HepG2 (cell line): Measurements from ENCODE around the gene SLC22A7. TPM values are rescaled to one million over a fixed set of nuclear protein-coding genes. Genes with fewer than 3 reads are reported as not detected.

Experiments
- ATAC-seq: fragments of 200-7000 bp; cut with Tn5 transposase; 3 replicates; pipeline ENCODE4 v1.9.1; 2020; ENCODE audit warnings: mild to moderate bottlenecking, moderate library complexity
- BruUV-seq: library from RNA; stranded (reverse); fragments of 400-500 nt; replicated peaks from 2 replicates; lab custom pipeline; 2021; lab: Mats Ljungman, UMichigan
- CTCF ChIA-PET: fragments of 300-600 bp; formaldehyde crosslinking; extraction: SDS; loops from one replicate; lab custom pipeline; 2021; ENCODE audit warnings: low total read pairs, inconsistent platforms, low intra/inter-chr PET ratio; lab: Yijun Ruan, JAX
- POLR2A ChIA-PET: fragments of 350-600 bp; sonication (Branson Sonifier 250); formaldehyde crosslinking; loops from one replicate; lab custom pipeline; 2020; ENCODE audit warnings: antibody characterized with exemption, inconsistent platforms; lab: Yijun Ruan, JAX
- DNase-seq: peaks from one replicate; pipeline ENCODE4 v3.0.0-alpha.2; 2015; ENCODE audit warnings: low spot score
- FAIRE-seq: peaks from 3 replicates; lab custom pipeline; 2011; peaks lifted over from hg19 to GRCh38; lab: Jason Lieb, UNC
- H2AFZ ChIP-seq: one replicate; pipeline ENCODE4 v1.6.1; 2011; ENCODE audit warnings: low read length, inconsistent platforms
- H3K27ac ChIP-seq: fragments of 300-600 bp; 3 replicates; pipeline ENCODE4 v1.8.0; 2011; ENCODE audit warnings: mixed run types, mild to moderate bottlenecking, mixed read lengths, low read length, inconsistent platforms; ENCODE audit not compliant: insufficient read depth; ENCODE audit errors: extremely low read length
- H3K27me3 ChIP-seq, 2 experiments: fragments of 200-600 bp in 1 of 2; 2 replicates in 1 of 2; 3 replicates in 1 of 2; pipeline versions ENCODE4 v1.6.0 to v1.8.0; 2011; ENCODE audit warnings: low read length in 2 of 2, mild to moderate bottlenecking in 2 of 2, moderate library complexity in 2 of 2, inconsistent platforms in 1 of 2; ENCODE audit not compliant: insufficient read depth in 2 of 2, control insufficient read depth in 1 of 2
- H3K36me3 ChIP-seq, 2 experiments: fragments of 200-600 bp in 1 of 2; replicated peaks in 1 of 2; 2 replicates in 1 of 2; 3 replicates in 1 of 2; pipeline versions ENCODE4 v1.5.1 to v1.8.0; 2011; ENCODE audit warnings: low read length in 2 of 2, inconsistent platforms in 1 of 2; ENCODE audit not compliant: insufficient read depth in 2 of 2, control insufficient read depth in 1 of 2
- H3K4me1 ChIP-seq: 2 replicates; pipeline ENCODE4 v1.5.1; 2012; ENCODE audit warnings: low read length, inconsistent platforms; ENCODE audit not compliant: insufficient read depth
- H3K4me2 ChIP-seq: 2 replicates; pipeline ENCODE4 v1.6.0; 2011; ENCODE audit warnings: low read depth, low read length, inconsistent platforms
- H3K4me3 ChIP-seq, 3 experiments: fragments of 200-600 bp in 1 of 3; sonication (generic), shearing (Covaris generic) in 1 of 3; replicated peaks in 1 of 3; 2 replicates each; pipeline ENCODE4 v1.5.1; 2011 to 2016; ENCODE audit warnings: low read length in 3 of 3, inconsistent platforms in 2 of 3, low read depth in 2 of 3, mild to moderate bottlenecking in 2 of 3, control low read depth in 1 of 3, mixed read lengths in 1 of 3; ENCODE audit not compliant: insufficient read depth in 1 of 3
- H3K79me2 ChIP-seq: one replicate; pipeline ENCODE4 v1.6.1; 2011; ENCODE audit warnings: low read length, inconsistent platforms; ENCODE audit not compliant: insufficient read depth
- H3K9ac ChIP-seq: 2 replicates; pipeline ENCODE4 v1.6.0; 2011; ENCODE audit warnings: mild to moderate bottlenecking, low read depth, low read length, inconsistent platforms; ENCODE audit not compliant: insufficient read depth
- H3K9me3 ChIP-seq: 2 replicates; pipeline ENCODE4 v1.5.1; 2012; ENCODE audit warnings: mild to moderate bottlenecking, low read length
- H4K20me1 ChIP-seq: 2 replicates; pipeline ENCODE4 v1.6.0; 2011; ENCODE audit warnings: inconsistent platforms, mild to moderate bottlenecking, low read length, moderate library complexity; ENCODE audit not compliant: insufficient read depth
- CEBPB ChIP-seq: IDR thresholded peaks from 2 replicates; pipeline ENCODE4 v1.6.1; 2011; ENCODE audit warnings: low read depth, low read length, improper control_type of control experiment, borderline replicate concordance
- DRAP1 ChIP-seq: IDR thresholded peaks from 2 replicates; pipeline ENCODE4 v1.6.1; 2016; ENCODE audit warnings: missing genetic modification reagents, missing compliant biosample characterization
- FOXJ3 ChIP-seq: sonication (generic); formaldehyde crosslinking; IDR thresholded peaks from 2 replicates; pipeline ENCODE4 v1.4.0; 2020; ENCODE audit warnings: missing genetic modification reagents, mild to moderate bottlenecking, borderline replicate concordance
- FOXO1 ChIP-seq: sonication (generic); formaldehyde crosslinking; IDR thresholded peaks from 2 replicates; pipeline ENCODE4 v1.4.0; 2020; ENCODE audit warnings: missing genetic modification reagents
- JUN ChIP-seq: sonication (generic); formaldehyde crosslinking; IDR thresholded peaks from 2 replicates; pipeline ENCODE4 v1.4.0; 2020; ENCODE audit warnings: mild to moderate bottlenecking, missing genetic modification reagents
- KAT2B ChIP-seq: fragments of 150-350 bp; IDR thresholded peaks from 2 replicates; pipeline ENCODE4 v1.6.1; 2014; ENCODE audit warnings: low read depth, low read length, borderline replicate concordance
- NR1H2 ChIP-seq: sonication (generic); formaldehyde crosslinking; IDR thresholded peaks from 2 replicates; pipeline ENCODE4 v1.8.1; 2022; ENCODE audit warnings: low read depth, missing genetic modification reagents, borderline replicate concordance
- PAWR ChIP-seq: sonication (generic); formaldehyde crosslinking; IDR thresholded peaks from 2 replicates; pipeline ENCODE4 v1.4.0; 2020; ENCODE audit warnings: missing genetic modification reagents, mild to moderate bottlenecking, borderline replicate concordance
- RFX1 ChIP-seq: fragments of 450-650 bp; IDR thresholded peaks from 2 replicates; pipeline ENCODE4 v1.6.1; 2017
- SMAD3 ChIP-seq: sonication (generic); formaldehyde crosslinking; IDR thresholded peaks from 2 replicates; pipeline ENCODE4 v1.4.0; 2020; ENCODE audit warnings: missing genetic modification reagents
- TARDBP ChIP-seq: sonication (generic); formaldehyde crosslinking; IDR thresholded peaks from 2 replicates; pipeline ENCODE4 v1.8.0; 2022; ENCODE audit warnings: mild to moderate bottlenecking, missing genetic modification reagents
- ZGPAT ChIP-seq: IDR thresholded peaks from 2 replicates; pipeline ENCODE4 v1.6.1; 2016; ENCODE audit warnings: mild to moderate bottlenecking
- ZNF18 ChIP-seq: sonication (generic); formaldehyde crosslinking; IDR thresholded peaks from 2 replicates; pipeline ENCODE4 v1.8.0; 2022; ENCODE audit warnings: mild to moderate bottlenecking, missing genetic modification reagents; ENCODE audit not compliant: insufficient replicate concordance
- ZNF33B ChIP-seq: sonication (generic); formaldehyde crosslinking; IDR thresholded peaks from 2 replicates; pipeline ENCODE4 v1.5.1; 2020; ENCODE audit warnings: mild to moderate bottlenecking, missing genetic modification reagents
- ZNF703 ChIP-seq: sonication (generic); formaldehyde crosslinking; IDR thresholded peaks from 2 replicates; pipeline ENCODE4 v1.5.1; 2020; ENCODE audit warnings: missing genetic modification reagents, mild to moderate bottlenecking, moderate library complexity, borderline replicate concordance
- ZNF879 ChIP-seq: sonication (generic); formaldehyde crosslinking; IDR thresholded peaks from 2 replicates; pipeline ENCODE4 v1.8.1; 2023; ENCODE audit warnings: missing genetic modification reagents
- WGBS: methylation state at CpG from one replicate; pipeline ENCODE4 v1.1.6; 2017; ENCODE audit warnings: low lambda C conversion rate; 5-methylcytosine and 5-hydroxymethylcytosine counted together
- in situ Hi-C: cut with HindIII; loops from 2 replicates; pipeline ENCODE4 v1.10.0; 2017; ENCODE audit warnings: low pct_unique_long_range_greater_than_20kb; ENCODE audit not compliant: extremely low pct_ligation_motif_present
- intact Hi-C: fragments of 100-400 bp; cut with micrococcal nuclease; formaldehyde crosslinking; loops from one replicate; pipeline ENCODE4 v1.10.0; 2022; ENCODE audit not compliant: unreplicated experiment
- polyA plus RNA-seq, 8 experiments: library from polyadenylated mRNA; depleted of rRNA in 3 of 8; stranded (reverse) in 7 of 8; unstranded in 1 of 8; fragments of >200 nt; fragmentation: Illumina TruSeq in 4 of 8; extraction: Trizol in 4 of 8; gene quantifications; 2 replicates each; pipeline versions ENCODE4 v1.2.1 to v1.2.3, GENCODE V29; 2011 to 2016; ENCODE audit warnings: low read depth in 4 of 8, missing spikeins in 1 of 8, mixed read lengths in 1 of 8; ENCODE audit not compliant: insufficient read depth in 1 of 8
- total RNA-seq, 5 experiments: library from RNA; depleted of rRNA; stranded (reverse); fragments of >200 nt; fragmentation: Illumina TruSeq; extraction: Trizol; gene quantifications; 2 replicates each; pipeline ENCODE4 v1.2.3, GENCODE V29; 2016; ENCODE audit warnings: low read depth in 1 of 5

Gene SLC22A7
- total and polyA plus RNA-seq, 2 of the 13 experiments (the other 11 are each of a cell fraction or from before 2014, with no cell fraction given) = 5.3 to 22.6 TPM

- no peak for TF ChIP-seq KAT2B
These were observed 33.4 kb downstream of the SLC22A7 start (continued) for GRCh38 chr6:43331470-43331869.

- H3K4me1 ChIP-seq = peaks cover 29% of the 10 kb centered on the region
- intact Hi-C loops = no loop called here
- no peak for DNase-seq
- H3K9me3 ChIP-seq = no peaks in the 10 kb centered on the region
- H3K4me2 ChIP-seq = no peak overlapping the region
- ChIA-PET CTCF (no interaction called here), POLR2A (interaction anchor here (1.4 kb wide), 1 partner anchor 64 kb away, joined by 4 read pairs; no protein-coding TSS in a partner anchor)
- 67% methylated on average over 4 of the region's 4 CpGs for WGBS
- H3K27me3 ChIP-seq = no peaks in the 10 kb centered on the region
- in situ Hi-C loops = loop anchor here (5.0 kb wide), 1 partner anchor 70 kb away; no protein-coding TSS in a partner anchor
- ATAC-seq = no peak
- no peak for FAIRE-seq
- BruUV-seq = no TSS peak
- H3K4me3 ChIP-seq = no peak overlapping the region
- no peaks in the 10 kb centered on the region; a peak in 1 of 5 replicates for H3K36me3 ChIP-seq
- H3K9ac ChIP-seq = no peak overlapping the region
- H3K27ac ChIP-seq = no peak overlapping the region
- no peak overlapping the region for H2AFZ ChIP-seq
- TF ChIP-seq NR1H2 (CRISPR knock-in tag) = no peak
- TF ChIP-seq PAWR = no peak
- no peak for TF ChIP-seq CEBPB
- no peak for TF ChIP-seq ZGPAT (CRISPR knock-in tag)
- no peak for TF ChIP-seq SMAD3 (CRISPR knock-in tag)
- TF ChIP-seq RFX1 = no peak
- no peak for TF ChIP-seq ZNF879 (CRISPR knock-in tag)
- no peak for TF ChIP-seq TARDBP (CRISPR knock-in tag)
- no peak for TF ChIP-seq FOXJ3 (CRISPR knock-in tag)
- no peak for TF ChIP-seq FOXO1 (CRISPR knock-in tag)
- no peak for TF ChIP-seq DRAP1 (CRISPR knock-in tag)
- TF ChIP-seq ZNF33B (CRISPR knock-in tag) = no peak
- no peak for TF ChIP-seq ZNF18 (CRISPR knock-in tag)
- TF ChIP-seq ZNF703 (CRISPR knock-in tag) = no peak
- TF ChIP-seq JUN (CRISPR knock-in tag) = no peak
- no peaks in the 10 kb centered on the region for H4K20me1 ChIP-seq
- H3K79me2 ChIP-seq = no peaks in the 10 kb centered on the region
These were observed 33.8 kb downstream of the SLC22A7 start for GRCh38 chr6:43331891-43332290.
